BE2C (cell line): ENCODE data around the gene FKBP5.

ENCODE experiments used
- DNase-seq: peaks from one replicate; pipeline ENCODE4 v3.0.0-alpha.2; 2020
- H3K27me3 ChIP-seq: fragments of 250-450 bp; sonication (Bioruptor Pico); 2 replicates; pipeline ENCODE4 v1.5.1; 2020; ENCODE audit warnings: mild to moderate bottlenecking
- H3K36me3 ChIP-seq: fragments of 250-450 bp; sonication (Bioruptor Pico); 2 replicates; pipeline ENCODE4 v1.5.1; 2020; ENCODE audit warnings: mild to moderate bottlenecking
- H3K4me1 ChIP-seq: fragments of 250-450 bp; sonication (Bioruptor Pico); 2 replicates; pipeline ENCODE4 v1.5.1; 2020
- H3K4me3 ChIP-seq: 2 replicates; pipeline ENCODE4 v1.5.1; 2011; ENCODE audit warnings: low read depth, low read length
- H3K9me3 ChIP-seq: fragments of 250-450 bp; sonication (Bioruptor Pico); 2 replicates; pipeline ENCODE4 v1.5.1; 2020
- CTCF ChIP-seq: IDR thresholded peaks from 2 replicates; pipeline ENCODE4 v1.5.1; 2012; ENCODE audit warnings: mild to moderate bottlenecking, low read depth, low read length

Gene FKBP5

GRCh38 chr6:35613762-35614161 is 75.0 kb downstream of the FKBP5 start:
- H3K36me3 ChIP-seq = peaks cover 45% of the 10 kb centered on the region

GRCh38 chr6:35611240-35611639 is 77.5 kb downstream of the FKBP5 start:
- Histone ChIP-seq H3K4me3 (no peak overlapping the region), H3K9me3 (no peaks in the 10 kb centered on the region), H3K4me1 (no peaks in the 10 kb centered on the region), H3K36me3 (peaks cover 44% of the 10 kb centered on the region), H3K27me3 (no peaks in the 10 kb centered on the region)
- DNase-seq = no peak
- no peak for TF ChIP-seq CTCF

More at GRCh38 chr6:35613762-35614161, 75.0 kb downstream of the FKBP5 start:
- Histone ChIP-seq H3K27me3 (no peaks in the 10 kb centered on the region), H3K9me3 (no peaks in the 10 kb centered on the region), H3K4me1 (no peaks in the 10 kb centered on the region), H3K4me3 (no peak overlapping the region)
- no peak for DNase-seq
- no peak for TF ChIP-seq CTCF

GRCh38 chr6:35610830-35611229 is 77.9 kb downstream of the FKBP5 start:
- no peak for TF ChIP-seq CTCF
- Histone ChIP-seq H3K36me3 (peaks cover 44% of the 10 kb centered on the region), H3K4me1 (no peaks in the 10 kb centered on the region), H3K27me3 (no peaks in the 10 kb centered on the region), H3K4me3 (no peak overlapping the region), H3K9me3 (no peaks in the 10 kb centered on the region)
- DNase-seq = no peak

- DNase-seq = no peak
- Histone ChIP-seq H3K27me3 (no peaks in the 10 kb centered on the region), H3K4me3 (no peak overlapping the region), H3K9me3 (no peaks in the 10 kb centered on the region), H3K36me3 (peaks cover 34% of the 10 kb centered on the region), H3K4me1 (no peaks in the 10 kb centered on the region)
- no peak for TF ChIP-seq CTCF
Measured at GRCh38 chr6:35609588-35609987, 79.1 kb downstream of the FKBP5 start.

- TF ChIP-seq CTCF = no peak
- no peak overlapping the region for H3K4me3 ChIP-seq
- peaks cover 2% of the 10 kb centered on the region; the same call in 1 of the 2 replicates for H3K4me1 ChIP-seq
- no peaks in the 10 kb centered on the region for H3K9me3 ChIP-seq
- H3K36me3 ChIP-seq = peaks cover 18% of the 10 kb centered on the region
- no peak for DNase-seq
- H3K27me3 ChIP-seq = no peaks in the 10 kb centered on the region
Measured at GRCh38 chr6:35607517-35608233, 81.0 kb downstream of the FKBP5 start.

- TF ChIP-seq CTCF = no peak
Measured at GRCh38 chr6:35605600-35605999, 83.1 kb downstream of the FKBP5 start.

More at GRCh38 chr6:35605600-35605999, 83.1 kb downstream of the FKBP5 start:
- Histone ChIP-seq H3K9me3 (no peaks in the 10 kb centered on the region), H3K4me1 (peaks cover 5% of the 10 kb centered on the region; the same call in 1 of the 2 replicates), H3K4me3 (no peak overlapping the region), H3K36me3 (peaks cover 8% of the 10 kb centered on the region), H3K27me3 (no peaks in the 10 kb centered on the region)
- DNase-seq = no peak
